NB4 (cell line): Measurements from ENCODE around the gene MCTP2.

Experiments
- DNase-seq: peaks from one replicate; pipeline ENCODE4 v3.0.0; 2010; ENCODE audit warnings: low read depth
- H3K4me3 ChIP-seq: one replicate; pipeline ENCODE4 v1.5.1; 2011; ENCODE audit warnings: mild to moderate bottlenecking, low read depth, low read length, moderate library complexity
- MYC ChIP-seq: IDR thresholded peaks from 2 replicates; pipeline ENCODE4 v1.6.1; 2011; ENCODE audit warnings: low read depth, low read length
- POLR2A ChIP-seq: IDR thresholded peaks from 2 replicates; pipeline ENCODE4 v1.6.1; 2011; ENCODE audit warnings: mild to moderate bottlenecking; ENCODE audit not compliant: insufficient read length; ENCODE audit errors: extremely low read depth
- TF ChIP-seq, protein P1 (sequence below): IDR thresholded peaks from 2 replicates; pipeline ENCODE4 v1.6.1; 2011; ENCODE audit warnings: low read depth, low read length
- TF ChIP-seq, protein P2 (sequence below): IDR thresholded peaks from one replicate; pipeline ENCODE4 v1.5.1; 2012; ENCODE audit warnings: low read depth, low read length

Gene MCTP2

DNA sequence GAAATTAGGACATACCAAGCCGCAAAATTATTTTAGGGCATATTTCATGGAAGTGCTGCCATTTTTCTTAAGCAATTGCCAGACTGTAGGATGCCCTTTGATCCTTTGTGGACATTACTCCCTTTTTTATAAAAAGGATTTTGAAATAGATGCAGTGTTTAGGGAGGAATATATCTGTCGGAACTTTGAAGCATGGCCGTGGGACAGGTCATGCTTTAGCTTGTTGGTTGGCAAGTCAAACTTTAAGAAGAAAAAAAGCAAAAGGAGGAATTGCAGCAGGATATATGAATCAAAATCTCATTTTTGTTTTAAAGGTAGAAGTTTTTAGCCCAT is 122.1 kb downstream of the MCTP2 start:
- TF ChIP-seq, protein P1, sequence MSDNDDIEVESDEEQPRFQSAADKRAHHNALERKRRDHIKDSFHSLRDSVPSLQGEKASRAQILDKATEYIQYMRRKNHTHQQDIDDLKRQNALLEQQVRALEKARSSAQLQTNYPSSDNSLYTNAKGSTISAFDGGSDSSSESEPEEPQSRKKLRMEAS: no peak
- TF ChIP-seq POLR2A: no peak
- TF ChIP-seq, protein P2, sequence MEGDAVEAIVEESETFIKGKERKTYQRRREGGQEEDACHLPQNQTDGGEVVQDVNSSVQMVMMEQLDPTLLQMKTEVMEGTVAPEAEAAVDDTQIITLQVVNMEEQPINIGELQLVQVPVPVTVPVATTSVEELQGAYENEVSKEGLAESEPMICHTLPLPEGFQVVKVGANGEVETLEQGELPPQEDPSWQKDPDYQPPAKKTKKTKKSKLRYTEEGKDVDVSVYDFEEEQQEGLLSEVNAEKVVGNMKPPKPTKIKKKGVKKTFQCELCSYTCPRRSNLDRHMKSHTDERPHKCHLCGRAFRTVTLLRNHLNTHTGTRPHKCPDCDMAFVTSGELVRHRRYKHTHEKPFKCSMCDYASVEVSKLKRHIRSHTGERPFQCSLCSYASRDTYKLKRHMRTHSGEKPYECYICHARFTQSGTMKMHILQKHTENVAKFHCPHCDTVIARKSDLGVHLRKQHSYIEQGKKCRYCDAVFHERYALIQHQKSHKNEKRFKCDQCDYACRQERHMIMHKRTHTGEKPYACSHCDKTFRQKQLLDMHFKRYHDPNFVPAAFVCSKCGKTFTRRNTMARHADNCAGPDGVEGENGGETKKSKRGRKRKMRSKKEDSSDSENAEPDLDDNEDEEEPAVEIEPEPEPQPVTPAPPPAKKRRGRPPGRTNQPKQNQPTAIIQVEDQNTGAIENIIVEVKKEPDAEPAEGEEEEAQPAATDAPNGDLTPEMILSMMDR: no peak
- TF ChIP-seq MYC: no peak
- no peak overlapping the region for H3K4me3 ChIP-seq
- no peak for DNase-seq

DNA sequence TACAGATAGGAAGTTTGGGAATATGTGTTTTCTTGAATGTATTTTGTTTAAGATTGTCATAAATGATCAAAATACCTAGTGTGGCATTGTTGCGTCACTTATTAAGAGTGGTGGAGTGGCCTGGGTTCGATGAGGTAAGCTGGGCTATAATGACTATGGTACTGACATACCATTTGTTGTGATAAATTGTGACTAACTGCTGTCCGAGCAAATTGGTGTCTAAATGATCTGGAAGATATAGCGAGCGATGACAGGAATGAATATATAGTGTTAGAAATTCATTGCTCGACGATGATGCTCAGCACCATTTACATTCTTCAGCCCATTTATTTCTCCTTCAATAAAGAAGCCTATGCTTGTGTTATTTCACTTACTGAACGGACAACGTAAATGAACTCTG is 123.3 kb downstream of the MCTP2 start:
- no peak for DNase-seq
- H3K4me3 ChIP-seq: no peak overlapping the region
- TF ChIP-seq POLR2A: no peak
- no peak for TF ChIP-seq MYC
- TF ChIP-seq, protein P2: no peak

DNA sequence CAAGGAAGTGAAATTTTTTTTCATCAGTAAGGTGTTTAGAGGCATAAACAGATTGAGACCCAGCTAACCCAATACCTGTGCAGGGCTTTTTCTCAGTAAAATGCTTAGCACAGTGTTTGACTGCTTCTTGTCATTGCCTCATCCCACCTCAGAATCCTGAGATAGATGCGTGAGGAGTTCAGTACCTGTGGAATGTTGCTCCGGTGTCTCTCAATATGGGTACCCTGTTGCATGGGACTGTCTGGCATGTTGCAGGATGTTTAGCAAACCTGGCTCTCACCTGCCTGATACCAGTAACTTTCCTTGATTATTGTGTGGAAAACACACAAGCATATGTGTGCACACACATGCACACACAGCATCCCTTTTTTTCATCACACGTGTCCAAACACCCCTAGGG is 128.4 kb downstream of the MCTP2 start:
- no peak overlapping the region for H3K4me3 ChIP-seq
- TF ChIP-seq, protein P1: no peak
- TF ChIP-seq, protein P2: no peak
- no peak for TF ChIP-seq POLR2A
- TF ChIP-seq MYC: no peak
- DNase-seq: no peak

DNA sequence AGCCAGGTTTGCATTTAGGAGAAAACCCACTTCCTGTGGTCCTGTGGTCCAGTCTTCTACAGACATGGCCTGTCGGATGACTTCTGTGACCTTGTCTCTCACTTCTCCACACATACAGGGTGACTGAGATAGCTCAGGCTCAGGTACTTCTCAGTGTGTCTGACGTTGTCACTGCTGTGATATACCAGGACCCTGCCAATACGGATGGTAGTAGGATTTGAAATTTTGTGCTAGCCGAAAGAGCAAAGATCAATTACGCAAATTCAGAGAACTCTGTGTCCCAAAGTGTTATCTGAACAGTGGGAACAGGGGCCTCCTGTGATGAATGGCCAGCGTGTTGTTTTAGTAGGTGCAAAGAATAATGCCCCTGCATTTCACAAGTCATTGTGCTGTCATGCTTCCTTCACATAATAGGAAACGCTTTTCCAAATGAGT is 128.9 kb downstream of the MCTP2 start:
- TF ChIP-seq, protein P1: no peak
- no peak for TF ChIP-seq POLR2A
- TF ChIP-seq, protein P2: no peak
- TF ChIP-seq MYC: no peak
- DNase-seq: no peak
- H3K4me3 ChIP-seq: no peak overlapping the region

DNA sequence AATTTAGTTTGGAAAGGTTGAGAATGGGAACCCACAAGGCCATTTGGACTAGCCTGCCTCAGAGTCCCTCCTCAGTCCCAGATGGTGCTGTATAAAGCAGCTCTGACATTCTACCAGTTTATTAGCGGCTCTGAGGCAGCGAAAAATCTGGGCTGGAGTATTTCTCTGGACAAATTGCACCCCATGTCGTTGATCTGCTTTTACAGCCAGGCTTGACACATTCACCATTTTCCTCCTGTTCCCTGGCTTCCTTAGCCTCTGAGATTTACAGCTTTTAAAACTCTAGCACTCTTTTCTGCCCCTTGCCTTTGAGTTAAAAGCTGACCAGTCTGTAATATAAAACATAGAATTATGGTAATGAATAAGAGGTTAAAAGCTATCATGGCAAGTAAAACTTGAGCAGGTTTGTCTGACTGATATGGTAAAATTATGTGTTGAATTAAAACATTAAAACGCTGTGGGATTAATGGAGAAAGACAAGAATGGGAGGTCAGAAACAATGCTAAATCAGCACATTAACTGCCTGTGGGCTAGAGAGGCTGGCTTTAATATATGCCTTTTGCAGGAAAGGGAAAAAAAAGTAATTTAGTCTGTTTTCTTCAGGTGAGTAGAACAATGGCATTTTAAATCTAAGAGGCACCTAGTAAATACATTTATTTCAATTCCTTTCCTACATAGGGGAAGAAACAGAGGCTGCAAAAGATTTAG is 131.2 kb downstream of the MCTP2 start:
- TF ChIP-seq POLR2A (no peak), MYC (no peak)
- TF ChIP-seq, protein P1: no peak
- TF ChIP-seq, protein P2: no peak
- DNase-seq: no peak
- H3K4me3 ChIP-seq: no peak overlapping the region

DNA sequence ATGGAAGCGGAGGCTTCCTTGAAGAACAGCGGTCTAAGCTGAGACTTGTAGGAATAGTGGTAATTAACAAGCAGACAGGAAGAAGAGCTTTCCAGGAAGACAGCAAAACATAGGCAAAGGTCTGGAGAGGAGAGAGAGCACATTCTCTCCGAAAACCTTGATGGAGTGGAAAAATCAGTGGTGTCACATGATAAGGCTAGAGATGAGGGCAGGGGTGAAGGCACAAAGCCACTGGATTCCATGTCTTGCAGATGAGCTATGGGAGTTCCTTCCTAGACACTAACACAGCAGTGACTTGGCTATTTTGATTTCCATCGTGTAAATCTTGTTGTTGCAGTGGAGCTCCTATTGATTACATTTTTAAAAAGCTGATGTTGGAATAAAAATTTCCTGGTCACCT is 132.0 kb downstream of the MCTP2 start:
- TF ChIP-seq POLR2A: no peak
- TF ChIP-seq, protein P2: no peak
- no peak for TF ChIP-seq MYC
- TF ChIP-seq, protein P1: no peak
- no peak for DNase-seq
- H3K4me3 ChIP-seq: no peak overlapping the region
